Heart left ventricle (tissue), 13 donors: ENCODE measurements around the gene YES1.

Source experiments
- CTCF ChIP-seq, 12 donors: fragments of 200-600 bp; sonication (generic) in 4 of 12; IDR thresholded peaks; one replicate each; pipeline versions ENCODE4 v1.5.0 to v1.8.0; 2018 to 2022; ENCODE audit warnings: antibody characterized with exemption in 12 of 12, mild to moderate bottlenecking in 5 of 12
- POLR2A ChIP-seq, 2 donors: fragments of 450-650 bp; IDR thresholded peaks; one replicate each; pipeline ENCODE4 v1.6.1; 2017; ENCODE audit warnings: antibody characterized with exemption in 2 of 2, mild to moderate bottlenecking in 2 of 2, moderate library complexity in 2 of 2
- donor health status: ischemic (EF 13 %, LVEDD 7.1; RV severe dilation, severe dysfunction).
- donor health status: DM: no; HTN: yes; CAD: no.
- donor health status: DM: no; HTN: no; CAD: no.
- donor health status: ischemic (EF 25% LVEDD 6.9; RV normal size, moderate dysfunction).
- donor health status: ischemic (EF 25% LVEDD 5.7; RV mildly dilated, moderate dysfunction).
- donor health status: ischemic (EF 35%, LVEDD 5.7; RV mildly dilated, moderate dysfunction).
- donor health status: nonischemic (EF 11% LVEDD 7.7; RV severe dilation, severe dysfunction).
- donor health status: DM: yes; HTN: yes; CAD: no.
- donor health status: PGD.
- donor health status: ischemic (EF 29% LVEDD 5.4; RV normal size, mild dysfunction).
- donor health status: nonischemic (EF 23%, LVEDD 6.1; RV moderate dilation, normal function).

- TF ChIP-seq CTCF (IDR thresholded peaks at IDR 0.05) (no peak), POLR2A (IDR thresholded peaks at IDR 0.05) (no peak)
These were observed 15.1 kb upstream of the YES1 start for GRCh38 chr18:827093-827677.
